PC-3 (cell line): ENCODE results near the gene C14orf132. TPM values are rescaled to one million over a fixed set of nuclear protein-coding genes. Genes with fewer than 3 reads are reported as not detected.

Source experiments
- ATAC-seq: fragments of 200-7000 bp; cut with Tn5 transposase; 2 replicates; pipeline ENCODE4 v1.9.1; 2020; ENCODE audit warnings: mild to moderate bottlenecking, moderate library complexity
- BruUV-seq: library from RNA; stranded (reverse); fragments of 400-500 nt; replicated peaks from 2 replicates; lab custom pipeline; 2021; lab: Mats Ljungman, UMichigan
- CTCF ChIA-PET: fragments of 300-600 bp; sonication (Branson Sonifier 250); formaldehyde crosslinking; loops from one replicate; lab custom pipeline; 2022; ENCODE audit warnings: antibody characterized with exemption; lab: Charles Lee
- POLR2A ChIA-PET: fragments of 300-600 bp; sonication (Branson Sonifier 250); formaldehyde crosslinking; loops from one replicate; lab custom pipeline; 2022; ENCODE audit warnings: antibody characterized with exemption; ENCODE audit not compliant: unreplicated experiment; lab: Charles Lee
- DNase-seq: peaks from one replicate; pipeline ENCODE4 v3.0.0-alpha.2; 2015
- H2AFZ ChIP-seq: fragments of 300-600 bp; sonication (generic); 2 replicates; pipeline ENCODE4 v1.6.0; 2016; ENCODE audit warnings: antibody characterized with exemption, low read length
- H3F3A ChIP-seq: fragments of 300-600 bp; sonication (generic); one replicate; pipeline ENCODE4 v1.6.0; 2017; ENCODE audit warnings: antibody characterized with exemption, low read length, control low read depth, mild to moderate bottlenecking; ENCODE audit not compliant: unreplicated experiment
- H3K27ac ChIP-seq: fragments of 300-600 bp; sonication (generic); 2 replicates; pipeline ENCODE4 v1.5.1; 2016; ENCODE audit warnings: mild to moderate bottlenecking, low read length
- H3K27me3 ChIP-seq: fragments of 300-600 bp; sonication (generic); 2 replicates; pipeline ENCODE4 v1.6.1; 2016; ENCODE audit warnings: low read length, mixed read lengths
- H3K36me3 ChIP-seq: fragments of 300-600 bp; sonication (generic); 2 replicates; pipeline ENCODE4 v1.6.1; 2016; ENCODE audit warnings: low read depth, mixed run types, low read length, mixed read lengths
- H3K4me1 ChIP-seq: fragments of 300-600 bp; sonication (generic); 2 replicates; pipeline ENCODE4 v1.5.1; 2016; ENCODE audit warnings: low read length; ENCODE audit not compliant: insufficient read depth
- H3K4me2 ChIP-seq: fragments of 300-600 bp; sonication (generic); 2 replicates; pipeline ENCODE4 v1.6.0; 2016; ENCODE audit warnings: low read length
- H3K4me3 ChIP-seq: fragments of 300-600 bp; sonication (generic); 2 replicates; pipeline ENCODE4 v1.5.1; 2016; ENCODE audit warnings: mild to moderate bottlenecking, low read length, mixed read lengths
- H3K79me2 ChIP-seq: fragments of 300-600 bp; sonication (generic); 2 replicates; pipeline ENCODE4 v1.6.1; 2017; ENCODE audit warnings: low read length, mixed read lengths
- H3K9ac ChIP-seq: fragments of 300-600 bp; sonication (generic); 2 replicates; pipeline ENCODE4 v1.6.0; 2016; ENCODE audit warnings: mild to moderate bottlenecking, low read length
- H3K9me2 ChIP-seq: fragments of 300-600 bp; sonication (generic); replicated peaks from 2 replicates; pipeline ENCODE4 v1.6.1; 2016; ENCODE audit warnings: mixed run types, low read length, mixed read lengths
- H3K9me3 ChIP-seq: fragments of 300-600 bp; sonication (generic); 2 replicates; pipeline ENCODE4 v1.6.1; 2016; ENCODE audit warnings: low read length, mixed read lengths
- H4K20me1 ChIP-seq: fragments of 300-600 bp; sonication (generic); 2 replicates; pipeline ENCODE4 v1.6.1; 2016; ENCODE audit warnings: low read length, mixed read lengths
- CTCF ChIP-seq: fragments of 300-600 bp; sonication (generic); conservative IDR thresholded peaks from 2 replicates; pipeline ENCODE4 v1.5.1; 2017; ENCODE audit warnings: antibody characterized with exemption, low read depth, mild to moderate bottlenecking, low read length
- EZH2 ChIP-seq: fragments of 300-600 bp; sonication (generic); IDR thresholded peaks from one replicate; pipeline ENCODE4 v1.6.1; 2017; ENCODE audit warnings: antibody characterized with exemption, mild to moderate bottlenecking, low read length; ENCODE audit not compliant: unreplicated experiment
- EZH2phosphoT487 ChIP-seq: fragments of 300-600 bp; sonication (generic); IDR thresholded peaks from 2 replicates; pipeline ENCODE4 v1.6.1; 2018; ENCODE audit warnings: mild to moderate bottlenecking, antibody characterized with exemption, low read length, borderline replicate concordance
- intact Hi-C: fragments of 100-400 bp; cut with micrococcal nuclease; formaldehyde crosslinking; loops from 2 replicates; pipeline ENCODE4 v1.9.0; 2023
- total RNA-seq: library from RNA; depleted of rRNA; stranded (reverse); fragments of >200 nt; gene quantifications from 2 replicates; pipeline ENCODE4 v1.2.3, GENCODE V29; 2014

The C14orf132 gene
- total RNA-seq, 1 experiment from 2014 or later, result not detected

- Histone ChIP-seq H3K9me2 (no peaks in the 10 kb centered on the region), H3F3A (no peaks in the 10 kb centered on the region), H4K20me1 (no peaks in the 10 kb centered on the region), H3K4me2 (no peak overlapping the region), H2AFZ (no peak overlapping the region), H3K4me3 (no peak overlapping the region), H3K4me1 (no peaks in the 10 kb centered on the region), H3K27me3 (peaks cover 16% of the 10 kb centered on the region), H3K27ac (no peak overlapping the region), H3K36me3 (no peaks in the 10 kb centered on the region), H3K9me3 (no peaks in the 10 kb centered on the region), H3K79me2 (no peaks in the 10 kb centered on the region), H3K9ac (no peak overlapping the region)
- TF ChIP-seq CTCF (no peak), EZH2 (no peak), EZH2phosphoT487 (no peak)
- DNase-seq, result no peak
- intact Hi-C loops, result no loop called here
- POLR2A ChIA-PET, result no interaction called here
- CTCF ChIA-PET, result no interaction called here
- no peak for ATAC-seq
- no TSS peak for BruUV-seq
Measured at GRCh38 chr14:96130391-96130790, 91.2 kb downstream of the C14orf132 start.

- Histone ChIP-seq H3K4me1 (no peaks in the 10 kb centered on the region), H4K20me1 (no peaks in the 10 kb centered on the region), H3F3A (no peaks in the 10 kb centered on the region), H3K36me3 (no peaks in the 10 kb centered on the region), H3K9me2 (no peaks in the 10 kb centered on the region), H3K9me3 (no peaks in the 10 kb centered on the region), H3K4me3 (no peak overlapping the region), H3K4me2 (no peak overlapping the region), H3K79me2 (no peaks in the 10 kb centered on the region), H2AFZ (no peak overlapping the region), H3K9ac (no peak overlapping the region), H3K27ac (no peak overlapping the region), H3K27me3 (peaks cover 14% of the 10 kb centered on the region)
- DNase-seq, result no peak
- CTCF ChIA-PET, result no interaction called here
- no peak for ATAC-seq
- intact Hi-C loops, result no loop called here
- POLR2A ChIA-PET, result no interaction called here
- TF ChIP-seq CTCF (no peak), EZH2 (no peak), EZH2phosphoT487 (no peak)
- no TSS peak for BruUV-seq
Measured at GRCh38 chr14:96130854-96131253, 91.7 kb downstream of the C14orf132 start.

- H3K79me2 ChIP-seq, result no peaks in the 10 kb centered on the region
- DNase-seq (no peak), ATAC-seq (no peak)
- no peak overlapping the region for H2AFZ ChIP-seq
- CTCF ChIA-PET, result no interaction called here
- H3K27me3 ChIP-seq, result peaks cover 13% of the 10 kb centered on the region
- POLR2A ChIA-PET, result no interaction called here
- H3K9me3 ChIP-seq, result no peaks in the 10 kb centered on the region
- intact Hi-C loops, result no loop called here
- H3F3A ChIP-seq, result no peaks in the 10 kb centered on the region
- no peak overlapping the region for H3K27ac ChIP-seq
- TF ChIP-seq CTCF (no peak), EZH2 (no peak), EZH2phosphoT487 (no peak)
- no peak overlapping the region for H3K9ac ChIP-seq
- H3K4me3 ChIP-seq, result no peak overlapping the region
- H4K20me1 ChIP-seq, result no peaks in the 10 kb centered on the region
- BruUV-seq, result no TSS peak
- no peaks in the 10 kb centered on the region for H3K36me3 ChIP-seq
- no peaks in the 10 kb centered on the region for H3K4me1 ChIP-seq
- no peak overlapping the region for H3K4me2 ChIP-seq
- H3K9me2 ChIP-seq, result no peaks in the 10 kb centered on the region
Measured at GRCh38 chr14:96131836-96132235, 92.7 kb downstream of the C14orf132 start.
